ENCODE measurements around the gene GOSR1. TPM values are rescaled to one million over a fixed set of nuclear protein-coding genes. Genes with fewer than 3 reads are reported as not detected.
"Not testable (repeated sequence)": the region's sequence is repeated elsewhere in the genome, so short reads cannot be mapped to it uniquely, and the experiment has no call there.

The GOSR1 gene
- total RNA-seq, 2 experiments from 2014 or later = 45.5 to 45.7 TPM

DNA sequence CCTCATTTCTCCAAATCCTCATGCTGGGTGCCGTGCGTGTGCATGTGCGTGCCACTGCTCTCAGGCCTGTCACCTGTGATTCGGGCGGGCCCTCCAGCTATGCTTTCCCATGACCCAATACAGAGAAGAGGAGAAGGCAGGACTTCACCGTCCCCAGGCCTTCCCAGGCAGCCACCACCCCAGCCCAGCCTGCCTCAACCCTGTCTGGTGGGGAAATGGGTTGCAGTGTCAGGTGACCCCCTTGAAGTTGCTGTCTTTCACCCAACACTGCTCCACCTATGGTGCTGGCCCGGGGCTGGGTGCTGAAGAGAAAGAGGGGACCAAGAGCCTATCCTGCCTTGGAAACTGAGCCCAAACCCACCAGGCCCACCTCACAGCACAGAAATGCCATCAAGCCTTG lies 94.7 kb downstream of the GOSR1 start:
- ChIA-PET POLR2A (no interaction called here), CTCF (no interaction called here)
- Mint-ChIP-seq H3K4me1 (no peaks in the 10 kb centered on the region), H3K4me3 (no peak overlapping the region), H3K9me3 (no peaks in the 10 kb centered on the region), H3K27me3 (peaks cover 2% of the 10 kb centered on the region), H3K27ac (no peak overlapping the region), H3K36me3 (ENCODE audit: low read depth) (no peaks in the 10 kb centered on the region)
- no peak for DNase-seq

DNA sequence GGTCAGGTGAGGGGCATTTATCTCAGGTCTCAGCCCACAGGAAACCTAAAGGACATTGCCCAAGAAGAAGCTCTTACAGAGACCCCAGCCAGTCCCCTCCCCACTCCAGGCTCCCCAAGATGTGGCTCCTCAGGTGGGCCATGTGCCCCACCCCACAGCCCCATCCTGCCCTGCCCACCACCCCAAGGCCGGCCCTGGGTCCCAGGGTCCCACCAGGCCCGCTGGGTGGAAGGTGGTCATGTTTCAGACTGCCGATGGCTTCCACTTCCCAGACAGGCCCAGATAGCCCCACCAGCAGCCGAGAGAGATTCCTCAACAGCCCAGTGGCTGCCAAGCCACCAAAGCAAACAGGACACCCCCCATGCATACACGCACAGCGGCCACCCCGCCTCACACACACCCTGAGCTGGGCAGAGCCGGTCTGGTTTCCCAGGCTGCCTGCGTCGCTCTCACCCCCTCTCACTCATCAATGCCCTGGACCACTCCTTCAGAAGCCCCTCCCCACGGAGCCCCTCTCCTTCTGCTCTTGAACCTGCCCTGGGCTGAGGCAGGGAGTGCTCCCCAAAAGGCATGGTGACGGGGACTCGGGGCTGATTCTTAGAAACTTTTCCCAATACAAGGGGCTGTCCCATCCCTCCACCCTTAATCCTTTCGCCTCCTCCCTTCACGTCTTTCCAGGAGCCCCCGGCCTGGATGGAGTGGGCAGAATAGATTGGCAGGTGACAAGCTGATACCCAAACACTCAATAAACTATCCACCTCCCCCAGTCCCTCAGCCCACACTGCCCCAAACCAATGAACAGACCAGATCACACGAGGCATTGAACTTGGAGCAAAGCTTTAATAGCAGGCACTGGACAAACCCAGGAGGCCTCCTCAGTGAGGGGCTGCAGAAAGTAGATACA lies 95.7 kb downstream of the GOSR1 start:
- H3K4me1 Mint-ChIP-seq; POLR2A ChIA-PET; CTCF ChIA-PET; H3K9me3 Mint-ChIP-seq; DNase-seq; H3K36me3 Mint-ChIP-seq (ENCODE audit: low read depth); H3K4me3 Mint-ChIP-seq; H3K27me3 Mint-ChIP-seq; H3K27ac Mint-ChIP-seq: not testable (repeated sequence)

DNA sequence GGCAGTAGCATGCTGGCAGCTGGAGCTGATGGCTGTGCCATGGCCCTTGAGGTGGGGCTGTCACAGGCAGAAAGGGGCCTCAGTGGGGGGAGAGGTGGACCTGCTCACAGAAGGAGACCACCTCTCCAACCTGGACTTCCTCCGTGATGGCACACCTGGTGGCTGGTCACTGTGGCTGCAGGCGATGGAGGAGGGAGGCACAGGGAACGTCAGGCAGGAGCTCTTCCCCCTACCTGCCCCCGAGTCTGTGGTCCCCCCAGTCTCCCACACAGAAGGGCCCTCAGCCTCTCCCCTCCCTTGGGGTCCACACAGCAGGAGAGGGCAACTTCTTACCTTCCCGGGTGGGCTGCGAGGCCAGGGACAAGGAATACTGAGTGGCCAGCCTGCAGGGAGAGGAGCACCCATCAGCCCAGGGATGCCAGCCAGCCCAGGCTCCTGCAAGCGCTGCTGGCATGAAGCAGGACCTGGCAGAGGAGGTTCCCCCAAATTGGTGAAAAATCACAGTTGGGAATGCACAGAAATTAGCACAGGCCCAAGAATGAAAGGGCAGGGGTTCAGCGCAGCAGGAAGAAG lies 96.5 kb downstream of the GOSR1 start:
- Mint-ChIP-seq H3K4me1 (no peaks in the 10 kb centered on the region), H3K36me3 (ENCODE audit: low read depth) (no peaks in the 10 kb centered on the region), H3K27ac (no peak overlapping the region), H3K27me3 (no peaks in the 10 kb centered on the region), H3K9me3 (no peaks in the 10 kb centered on the region), H3K4me3 (no peak overlapping the region)
- CTCF ChIA-PET = no interaction called here
- DNase-seq = no peak
- POLR2A ChIA-PET = no interaction called here

DNA sequence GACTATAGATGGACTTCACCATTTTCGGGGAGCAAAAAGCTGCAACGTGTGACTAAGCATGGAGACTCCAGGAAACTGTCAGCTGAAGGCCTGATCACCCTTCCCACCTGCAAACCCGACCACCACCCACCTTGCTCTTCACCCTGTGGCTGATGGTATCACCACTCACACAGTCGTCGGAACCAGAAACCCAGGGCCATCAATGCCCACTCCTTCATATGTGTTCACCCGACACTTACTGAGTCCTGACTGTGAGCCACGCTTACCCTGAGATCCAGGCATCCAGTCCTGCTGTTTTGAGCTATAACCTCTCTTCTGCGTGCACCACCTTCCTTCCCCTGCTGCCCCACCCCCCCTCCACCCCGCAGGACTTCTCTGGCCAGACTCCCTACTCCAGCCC lies 97.1 kb downstream of the GOSR1 start:
- POLR2A ChIA-PET; H3K4me3 Mint-ChIP-seq; CTCF ChIA-PET; H3K27ac Mint-ChIP-seq; H3K9me3 Mint-ChIP-seq; H3K27me3 Mint-ChIP-seq; H3K36me3 Mint-ChIP-seq (ENCODE audit: low read depth); H3K4me1 Mint-ChIP-seq: not testable (repeated sequence)
- DNase-seq = peak; percentile 8

DNA sequence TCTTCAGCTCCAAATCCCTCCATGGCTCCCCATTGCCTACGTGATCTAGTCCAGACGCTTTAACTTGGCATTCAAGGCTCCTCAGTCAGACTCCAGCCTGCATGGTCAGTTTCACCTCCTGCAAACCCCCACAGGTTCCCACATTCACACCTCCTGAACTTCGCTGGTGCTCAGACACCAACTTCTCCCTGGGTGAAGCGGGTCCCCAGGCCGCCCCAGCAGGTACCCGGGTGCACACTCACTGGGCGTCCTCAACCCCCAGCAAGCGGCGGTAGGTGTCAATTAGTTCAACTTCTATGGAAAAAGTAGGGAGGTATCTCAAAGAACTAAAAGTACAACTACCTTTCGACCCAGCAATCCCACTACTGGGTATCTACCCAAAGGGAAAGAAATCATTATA lies 97.6 kb downstream of the GOSR1 start:
- H3K36me3 Mint-ChIP-seq (ENCODE audit: low read depth); H3K4me1 Mint-ChIP-seq; POLR2A ChIA-PET; H3K9me3 Mint-ChIP-seq; H3K27me3 Mint-ChIP-seq; H3K27ac Mint-ChIP-seq; H3K4me3 Mint-ChIP-seq; CTCF ChIA-PET: not testable (repeated sequence)
- peak; percentile 5 for DNase-seq

DNA sequence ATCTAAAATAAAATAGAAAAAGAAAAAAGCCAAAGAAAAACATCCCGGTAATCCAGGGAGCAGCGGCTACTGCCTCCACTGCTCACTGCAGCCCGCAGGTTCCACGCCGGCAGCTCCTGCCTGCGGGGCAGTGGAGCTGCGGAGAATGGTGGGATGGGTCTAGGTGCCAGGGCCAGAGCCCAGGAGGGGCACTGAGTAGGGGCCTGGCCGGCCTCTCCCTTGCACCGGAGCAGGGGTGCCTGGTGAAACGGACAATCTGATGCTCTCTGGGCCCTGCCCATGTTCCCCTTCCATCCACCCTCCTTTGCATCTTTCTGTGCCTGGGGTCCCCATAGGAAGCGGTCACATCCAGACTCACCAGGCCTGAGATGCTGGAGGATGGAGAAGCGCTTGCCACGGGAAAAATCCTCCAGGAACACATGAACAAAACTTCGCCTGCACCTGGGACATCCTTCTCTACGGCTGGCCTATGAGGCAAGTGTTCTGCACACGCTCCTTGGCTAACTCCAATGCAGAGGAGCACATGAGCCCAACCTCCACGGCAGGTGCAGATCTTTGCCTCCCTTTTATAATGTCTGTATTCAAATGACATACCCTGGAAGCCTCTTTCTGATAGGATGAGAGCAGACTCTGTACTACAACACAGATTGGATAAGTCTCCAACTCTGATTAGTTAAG lies 98.6 kb downstream of the GOSR1 start:
- H3K36me3 Mint-ChIP-seq (ENCODE audit: low read depth); H3K9me3 Mint-ChIP-seq; H3K4me1 Mint-ChIP-seq; DNase-seq; CTCF ChIA-PET; H3K27me3 Mint-ChIP-seq; H3K27ac Mint-ChIP-seq; POLR2A ChIA-PET; H3K4me3 Mint-ChIP-seq: not testable (repeated sequence)

DNA sequence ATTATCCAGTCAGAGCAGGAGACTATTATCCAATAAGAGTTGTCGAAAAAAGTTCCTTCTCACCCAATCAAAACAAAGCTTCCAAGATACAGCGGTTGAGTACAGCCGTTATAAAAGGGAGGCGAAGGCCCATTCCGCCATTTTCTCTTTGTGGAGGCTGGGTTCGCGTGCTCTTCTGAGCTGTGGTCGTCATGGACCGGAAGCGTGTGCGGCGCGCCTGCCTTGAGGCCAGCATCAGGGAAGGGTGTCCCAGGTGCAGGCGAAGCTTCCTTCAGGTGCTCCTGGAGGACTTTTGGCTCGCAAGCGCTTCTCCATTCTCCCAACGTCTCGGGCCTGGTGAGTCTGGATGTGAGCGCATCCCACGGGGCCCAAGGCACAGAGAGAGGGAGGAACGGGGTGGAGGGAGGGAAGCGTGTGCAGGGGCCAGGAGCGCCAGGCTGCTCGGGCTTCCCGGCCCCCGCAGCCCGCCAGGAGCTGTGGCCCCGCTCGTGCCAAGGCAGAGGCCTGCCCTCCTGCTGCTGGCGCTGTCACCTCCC lies 99.2 kb downstream of the GOSR1 start:
- Mint-ChIP-seq H3K9me3 (no peaks in the 10 kb centered on the region), H3K27me3 (peaks cover 6% of the 10 kb centered on the region), H3K4me3 (no peak overlapping the region), H3K36me3 (ENCODE audit: low read depth) (no peaks in the 10 kb centered on the region), H3K27ac (no peak overlapping the region), H3K4me1 (no peaks in the 10 kb centered on the region)
- no peak for DNase-seq
- CTCF ChIA-PET = no interaction called here
- POLR2A ChIA-PET = no interaction called here

Other genes with a start within 250 kb of the GOSR1 start
- gene SLC6A4, start 241.7 kb upstream of the GOSR1 start, total RNA-seq = under 1 TPM; 0.13 to 0.18 TPM
- gene BLMH, start 185.5 kb upstream of the GOSR1 start, total RNA-seq = 10 to 100 TPM; 47.3 to 52.8 TPM
- not detected for gene TMIGD1, start 143.4 kb upstream of the GOSR1 start, total RNA-seq
- gene CPD, start 98.5 kb upstream of the GOSR1 start, total RNA-seq = 10 to 100 TPM; 28.7 to 32.3 TPM